ENCODE results near the gene SCTR.

The SCTR gene

GRCh38 chr2:119402645-119403560 lies 121.4 kb downstream of the SCTR start:
- DNase-seq, result peak; percentile 50

DNA sequence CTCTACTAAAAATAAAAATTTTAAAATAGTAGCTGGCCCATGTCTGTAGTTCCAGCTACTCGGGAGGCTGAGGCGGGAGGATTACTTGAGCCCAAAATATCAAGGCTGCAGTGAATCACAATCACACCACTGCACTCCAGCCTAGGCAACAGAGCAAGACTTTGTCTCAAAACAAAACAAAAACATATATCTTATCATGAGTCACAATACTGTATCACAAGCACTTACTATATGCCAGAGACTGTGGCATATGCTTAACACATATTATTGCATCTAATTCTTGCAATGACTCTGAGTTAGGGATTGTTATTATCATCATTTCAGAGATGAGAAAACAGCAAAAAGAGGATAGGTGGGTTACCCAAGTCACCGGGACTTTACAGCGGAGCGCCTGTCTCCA lies 122.2 kb downstream of the SCTR start:
- DNase-seq, result no peak

- DNase-seq, result no peak
These were observed 127.1 kb downstream of the SCTR start for GRCh38 chr2:119397196-119397595.

DNA sequence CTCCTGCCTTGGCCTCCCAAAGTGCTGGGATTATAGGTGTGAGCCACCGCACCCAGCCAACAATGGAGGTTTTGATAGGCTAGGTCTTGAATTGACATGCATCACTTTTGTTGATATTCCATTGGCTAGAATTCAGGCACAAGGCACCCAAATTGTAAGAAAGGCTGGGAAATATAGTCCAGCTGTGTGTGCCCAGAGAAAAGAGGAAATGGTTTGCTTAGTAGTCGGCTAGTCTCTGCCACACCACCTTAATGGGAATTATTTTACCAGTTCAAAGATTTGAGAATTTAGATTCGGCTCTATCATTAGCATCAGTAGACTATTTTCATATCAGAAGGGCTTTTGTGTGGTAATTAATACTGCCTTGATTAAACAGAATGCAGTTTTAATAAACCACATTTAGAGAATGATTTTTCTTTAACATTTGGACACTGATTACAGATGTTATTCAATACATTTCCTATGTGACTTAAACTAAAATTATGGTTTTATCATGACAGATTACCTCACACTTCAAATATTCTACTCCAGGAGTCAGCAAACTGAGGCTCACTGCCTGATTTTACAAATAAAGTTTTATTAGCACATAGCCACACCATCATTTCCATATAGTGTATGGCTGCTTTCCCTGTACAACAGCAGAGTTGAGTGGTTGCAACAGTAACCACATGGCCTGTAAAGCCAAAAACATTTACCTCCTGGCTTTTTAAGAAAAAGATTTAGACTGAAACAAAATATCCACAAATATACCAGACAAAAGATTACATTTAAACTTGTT lies 130.1 kb downstream of the SCTR start:
- DNase-seq, result no peak

Data from OCI-M1 (cell line).